OCI-LY3 (cell line): Measurements from ENCODE around the gene PHLDB1.

ENCODE experiments used
- H2AFZ ChIP-seq: fragments of 200-600, 300-600 bp; shearing (Covaris generic); 2 replicates; pipeline ENCODE4 v1.6.0; 2014; ENCODE audit warnings: antibody characterized with exemption, low read depth, low read length
- H3K27ac ChIP-seq: fragments of 200-600, 300-600 bp; sonication (generic); 2 replicates; pipeline ENCODE4 v1.5.1; 2014; ENCODE audit warnings: mild to moderate bottlenecking, low read length, moderate library complexity, mixed read lengths
- H3K27me3 ChIP-seq: fragments of 200-600, 300-600 bp; sonication (generic); 2 replicates; pipeline ENCODE4 v1.6.1; 2014; ENCODE audit warnings: low read depth, low read length, mixed read lengths
- H3K36me3 ChIP-seq: fragments of 200-600, 300-600 bp; sonication (generic); replicated peaks from 2 replicates; pipeline ENCODE3; 2014; ENCODE audit warnings: low read depth, low read length, mixed read lengths
- H3K4me1 ChIP-seq: fragments of 300-600, 200-600 bp; sonication (generic); 2 replicates; pipeline ENCODE4 v1.6.1; 2014; ENCODE audit warnings: low read length, mixed read lengths
- H3K4me2 ChIP-seq: fragments of 200-600, 300-600 bp; sonication (generic); 2 replicates; pipeline ENCODE4 v1.6.1; 2014; ENCODE audit warnings: low read length, mixed read lengths
- H3K4me3 ChIP-seq: fragments of 300-600, 200-600 bp; sonication (generic); 2 replicates; pipeline ENCODE4 v1.5.1; 2014; ENCODE audit warnings: antibody characterized with exemption, mild to moderate bottlenecking, low read length, moderate library complexity
- H3K79me2 ChIP-seq: fragments of 300-600, 200-600 bp; shearing (Covaris generic); 2 replicates; pipeline ENCODE4 v1.6.1; 2014; ENCODE audit warnings: mild to moderate bottlenecking, low read length, mixed read lengths
- H3K9ac ChIP-seq: fragments of 300-600, 200-600 bp; shearing (Covaris generic); 2 replicates; pipeline ENCODE4 v1.6.0; 2014; ENCODE audit warnings: mild to moderate bottlenecking, low read length, moderate library complexity
- H3K9me3 ChIP-seq: fragments of 200-600, 300-600 bp; shearing (Covaris generic); 2 replicates; pipeline ENCODE4 v1.6.1; 2014; ENCODE audit warnings: low read length, mixed read lengths; ENCODE audit not compliant: insufficient read depth
- H4K20me1 ChIP-seq: fragments of 200-600, 300-600 bp; sonication (generic); 2 replicates; pipeline ENCODE4 v1.6.1; 2016; ENCODE audit warnings: low read length, mixed read lengths; ENCODE audit not compliant: insufficient read depth
- CTCF ChIP-seq: fragments of 200-600, 300-600 bp; sonication (generic); IDR thresholded peaks from 2 replicates; pipeline ENCODE4 v1.5.1; 2014; ENCODE audit warnings: antibody characterized with exemption, low read length, low read depth
- EZH2phosphoT487 ChIP-seq: fragments of 200-600 bp; shearing (Covaris generic); IDR thresholded peaks from 2 replicates; pipeline ENCODE4 v1.6.1; 2018; ENCODE audit warnings: antibody characterized with exemption, mixed run types, low read depth

PHLDB1 gene

GRCh38 chr11:118607401-118608359 is at the start of gene PHLDB1:
TSS of gene PHLDB1 (plus strand) at chr11:118607615. CDS start at chr11:118613837, 6,222 bp downstream.
- H3K27me3 ChIP-seq, result peaks cover 22% of the 10 kb centered on the region
- H3K36me3 ChIP-seq, result peaks cover 5% of the 10 kb centered on the region
- no peak within 1 kb of the TSS for H3K27ac ChIP-seq
- no peak for TF ChIP-seq EZH2phosphoT487
- TF ChIP-seq CTCF, result peak; percentile 44
- H3K9me3 ChIP-seq, result no peaks in the 10 kb centered on the region
- no peaks in the 10 kb centered on the region for H3K79me2 ChIP-seq
- H3K4me3 ChIP-seq, result peak within 1 kb of the TSS; percentile 91
- peak within 1 kb of the TSS; percentile 58 for H3K9ac ChIP-seq
- H4K20me1 ChIP-seq, result no peaks in the 10 kb centered on the region
- peak within 1 kb of the TSS; percentile 94 for H3K4me2 ChIP-seq
- peaks cover 25% of the 10 kb centered on the region for H3K4me1 ChIP-seq
- H2AFZ ChIP-seq, result peak within 1 kb of the TSS; percentile 68

- Histone ChIP-seq H3K4me3 (no peak overlapping the region), H3K27ac (no peak overlapping the region), H3K36me3 (peaks cover 8% of the 10 kb centered on the region)
Observed at GRCh38 chr11:118560806-118561205, 46.6 kb upstream of the PHLDB1 start.

GRCh38 chr11:118565051-118565450 is 42.4 kb upstream of the PHLDB1 start:
- no peak overlapping the region for H3K27ac ChIP-seq
- H3K4me1 ChIP-seq, result no peaks in the 10 kb centered on the region
- H3K79me2 ChIP-seq, result no peaks in the 10 kb centered on the region
- H4K20me1 ChIP-seq, result no peaks in the 10 kb centered on the region
- H3K9ac ChIP-seq, result no peak overlapping the region
- H3K27me3 ChIP-seq, result no peaks in the 10 kb centered on the region
- no peak overlapping the region for H2AFZ ChIP-seq
- no peaks in the 10 kb centered on the region for H3K36me3 ChIP-seq
- no peak for TF ChIP-seq EZH2phosphoT487
- TF ChIP-seq CTCF, result no peak
- H3K4me2 ChIP-seq, result 0 out of 2 replicates have a peak overlapping the region, but pooled peaks have one; percentile 21
- H3K9me3 ChIP-seq, result no peaks in the 10 kb centered on the region
- no peak overlapping the region for H3K4me3 ChIP-seq

More at GRCh38 chr11:118560806-118561205, 46.6 kb upstream of the PHLDB1 start:
- Histone ChIP-seq H3K4me1 (no peaks in the 10 kb centered on the region), H3K9ac (no peak overlapping the region), H4K20me1 (no peaks in the 10 kb centered on the region), H3K79me2 (no peaks in the 10 kb centered on the region), H3K9me3 (no peaks in the 10 kb centered on the region), H2AFZ (no peak overlapping the region), H3K4me2 (no peak overlapping the region), H3K27me3 (no peaks in the 10 kb centered on the region)
- TF ChIP-seq EZH2phosphoT487 (no peak), CTCF (no peak)

DNA sequence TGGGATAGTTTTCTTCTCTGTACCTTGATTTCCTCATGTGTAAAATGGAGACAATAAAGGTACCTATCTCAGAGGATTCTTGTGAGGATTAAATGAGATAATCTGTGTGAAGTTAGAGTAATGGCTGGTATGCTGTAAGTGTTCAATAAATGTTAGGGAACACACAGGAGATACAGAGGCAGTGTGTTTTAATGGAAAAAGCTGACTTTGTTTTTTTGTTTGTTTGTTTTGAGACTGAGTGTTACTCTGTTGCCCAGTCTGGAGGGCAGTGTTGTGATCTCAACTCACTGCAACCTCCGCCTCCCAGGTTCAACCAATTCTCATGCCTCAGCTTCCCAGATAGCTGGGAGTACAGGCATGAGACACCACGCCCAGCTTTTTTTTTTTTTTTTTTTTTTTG is 37.7 kb upstream of the PHLDB1 start:
- peaks cover 17% of the 10 kb centered on the region for H4K20me1 ChIP-seq
- no peaks in the 10 kb centered on the region for H3K9me3 ChIP-seq
- H3K79me2 ChIP-seq, result peaks cover 25% of the 10 kb centered on the region
- H3K27ac ChIP-seq, result no peak overlapping the region
- H3K4me2 ChIP-seq, result no peak overlapping the region
- no peak overlapping the region for H2AFZ ChIP-seq
- H3K4me3 ChIP-seq, result no peak overlapping the region
- no peak overlapping the region for H3K9ac ChIP-seq
- H3K27me3 ChIP-seq, result no peaks in the 10 kb centered on the region
- peaks cover 18% of the 10 kb centered on the region for H3K4me1 ChIP-seq
- TF ChIP-seq EZH2phosphoT487, result no peak
- TF ChIP-seq CTCF, result no peak
- H3K36me3 ChIP-seq, result peaks cover 6% of the 10 kb centered on the region
